ENCODE results near the gene IKBIP.
"Not testable (repeated sequence)": the region's sequence is repeated elsewhere in the genome, so short reads cannot be mapped to it uniquely, and the experiment has no call there.

IKBIP gene

DNA sequence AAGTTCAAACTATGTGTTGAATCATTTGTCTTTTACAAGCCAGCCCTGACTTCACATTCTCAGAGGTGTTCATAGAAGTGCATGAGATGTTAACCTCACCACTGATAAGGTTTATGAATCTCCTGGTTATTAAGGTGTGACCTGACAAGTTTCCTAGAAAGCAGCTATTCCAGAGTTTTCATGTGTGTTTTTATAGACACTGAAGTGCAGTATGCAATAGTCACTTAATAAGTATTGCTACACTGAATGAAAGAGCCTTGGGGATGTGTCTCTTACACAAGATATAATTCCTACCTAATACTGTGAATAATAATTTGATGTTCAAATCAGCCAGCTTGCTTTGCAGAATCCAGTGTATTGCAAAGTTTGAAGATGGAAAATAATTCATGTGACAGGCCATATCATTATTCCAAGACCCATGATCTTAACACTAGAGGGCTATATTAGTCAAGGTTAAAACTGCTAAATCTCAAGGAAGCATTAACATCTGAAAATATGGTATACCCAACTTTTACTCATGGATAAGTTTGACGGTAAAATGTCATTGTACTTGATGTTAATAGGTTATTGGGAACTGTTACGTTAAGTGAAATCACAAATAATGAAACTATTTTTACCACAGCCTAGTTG lies 38.1 kb downstream of the IKBIP start:
- H3K4me3 ChIP-seq (ENCODE audit: low read depth, low read length), result no peak overlapping the region
- TF ChIP-seq CTCF (IDR thresholded peaks at IDR 0.05; ENCODE audit: borderline replicate concordance, insufficient read depth, low read depth, low read length), result no peak

- no peak overlapping the region for H3K4me3 ChIP-seq (ENCODE audit: low read depth, low read length)
- no peak for TF ChIP-seq CTCF (IDR thresholded peaks at IDR 0.05; ENCODE audit: borderline replicate concordance, insufficient read depth, low read depth, low read length)
These were observed 42.7 kb downstream of the IKBIP start for GRCh38 chr12:98601924-98602323.

- not testable (repeated sequence) for H3K4me3 ChIP-seq (ENCODE audit: low read depth, low read length)
These were observed 47.3 kb downstream of the IKBIP start for GRCh38 chr12:98597313-98597712.

DNA sequence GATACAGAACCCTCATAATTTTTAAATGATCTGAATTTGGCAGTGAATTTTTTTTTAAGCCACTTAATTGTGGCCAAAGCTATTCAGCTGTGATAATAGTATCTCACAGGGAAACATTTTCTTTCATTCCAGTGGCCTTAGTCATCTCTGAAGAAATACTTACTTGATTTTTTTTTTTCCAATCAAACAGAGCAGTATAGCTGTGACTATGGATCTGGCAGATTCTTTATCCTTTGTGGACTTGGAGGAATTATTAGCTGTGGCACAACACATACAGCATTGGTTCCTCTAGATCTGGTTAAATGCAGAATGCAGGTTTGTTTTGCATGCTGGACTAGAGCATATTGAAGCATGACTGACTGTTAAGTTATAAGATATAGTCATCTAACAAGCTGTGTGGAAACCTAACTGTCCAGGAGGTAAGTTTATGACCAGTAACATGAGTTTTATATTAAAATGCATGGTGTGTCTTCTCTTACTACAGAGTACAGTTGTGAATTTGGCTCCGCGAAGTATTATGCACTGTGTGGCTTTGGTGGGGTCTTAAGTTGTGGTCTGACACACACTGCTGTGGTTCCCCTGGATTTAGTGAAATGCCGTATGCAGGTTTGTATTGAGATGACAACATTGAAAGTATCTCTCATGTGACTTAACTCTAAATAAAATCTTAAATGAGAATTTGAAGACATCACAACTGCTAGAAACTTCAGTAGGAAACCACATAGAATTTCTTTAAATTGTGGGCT lies 49.2 kb downstream of the IKBIP start:
- no peak for TF ChIP-seq CTCF (IDR thresholded peaks at IDR 0.05; ENCODE audit: borderline replicate concordance, insufficient read depth, low read depth, low read length)

GRCh38 chr12:98594050-98594835 lies 50.3 kb downstream of the IKBIP start:
- H3K4me3 ChIP-seq (ENCODE audit: low read depth, low read length), result peak overlapping the region; percentile 100
- TF ChIP-seq CTCF (IDR thresholded peaks at IDR 0.05; ENCODE audit: borderline replicate concordance, insufficient read depth, low read depth, low read length), result no peak

More for the DNA sequence above, 49.2 kb downstream of the IKBIP start:
- H3K4me3 ChIP-seq (ENCODE audit: low read depth, low read length), result peak overlapping the region; percentile 50

GRCh38 chr12:98593351-98594049 lies 51.1 kb downstream of the IKBIP start, which contains the start of gene SLC25A3:
TSS of gene SLC25A3 (plus strand) at chr12:98593686. CDS start at chr12:98593979, 293 bp downstream.
- no peak for TF ChIP-seq CTCF (IDR thresholded peaks at IDR 0.05; ENCODE audit: borderline replicate concordance, insufficient read depth, low read depth, low read length)
- H3K4me3 ChIP-seq (ENCODE audit: low read depth, low read length), result peak within 1 kb of the TSS; percentile 100

DNA sequence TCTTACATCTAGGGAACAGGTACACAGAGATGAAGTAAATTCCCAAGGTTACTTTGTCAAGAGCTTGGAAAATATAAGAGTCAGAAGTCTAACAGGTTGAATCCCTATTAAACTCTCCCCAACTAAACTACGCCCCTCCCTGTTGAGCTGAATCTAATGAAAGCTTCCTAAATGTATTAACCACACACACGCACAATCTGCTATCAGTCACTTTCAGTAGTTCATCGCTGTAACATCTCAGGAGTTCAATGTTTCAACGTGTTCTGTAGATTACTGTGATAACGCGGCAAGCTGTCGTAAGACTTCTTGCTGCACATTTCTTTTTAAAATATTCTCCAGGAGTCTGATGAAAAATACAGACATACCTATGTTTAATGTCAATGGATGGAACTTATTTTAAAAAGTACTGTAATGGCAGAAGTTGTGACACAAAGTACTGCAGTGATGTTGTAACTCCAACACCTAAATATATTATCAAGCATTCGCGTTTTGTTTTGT lies 51.7 kb downstream of the IKBIP start:
- peak overlapping the region; percentile 40 for H3K4me3 ChIP-seq (ENCODE audit: low read depth, low read length)
- TF ChIP-seq CTCF (IDR thresholded peaks at IDR 0.05; ENCODE audit: borderline replicate concordance, insufficient read depth, low read depth, low read length), result no peak
